ENCODE data around the gene LDB2.

GRCh38 chr4:16817286-16817685 is 81.2 kb downstream of the LDB2 start:
- TF ChIP-seq, protein P1, sequence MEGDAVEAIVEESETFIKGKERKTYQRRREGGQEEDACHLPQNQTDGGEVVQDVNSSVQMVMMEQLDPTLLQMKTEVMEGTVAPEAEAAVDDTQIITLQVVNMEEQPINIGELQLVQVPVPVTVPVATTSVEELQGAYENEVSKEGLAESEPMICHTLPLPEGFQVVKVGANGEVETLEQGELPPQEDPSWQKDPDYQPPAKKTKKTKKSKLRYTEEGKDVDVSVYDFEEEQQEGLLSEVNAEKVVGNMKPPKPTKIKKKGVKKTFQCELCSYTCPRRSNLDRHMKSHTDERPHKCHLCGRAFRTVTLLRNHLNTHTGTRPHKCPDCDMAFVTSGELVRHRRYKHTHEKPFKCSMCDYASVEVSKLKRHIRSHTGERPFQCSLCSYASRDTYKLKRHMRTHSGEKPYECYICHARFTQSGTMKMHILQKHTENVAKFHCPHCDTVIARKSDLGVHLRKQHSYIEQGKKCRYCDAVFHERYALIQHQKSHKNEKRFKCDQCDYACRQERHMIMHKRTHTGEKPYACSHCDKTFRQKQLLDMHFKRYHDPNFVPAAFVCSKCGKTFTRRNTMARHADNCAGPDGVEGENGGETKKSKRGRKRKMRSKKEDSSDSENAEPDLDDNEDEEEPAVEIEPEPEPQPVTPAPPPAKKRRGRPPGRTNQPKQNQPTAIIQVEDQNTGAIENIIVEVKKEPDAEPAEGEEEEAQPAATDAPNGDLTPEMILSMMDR (conservative IDR thresholded peaks at IDR 0.05 in 1 of 2, IDR thresholded peaks at IDR 0.05 in 1 of 2; ENCODE audit: extremely low read depth in 1 of 2, insufficient read depth in 1 of 2, low read depth in 1 of 2, low read length in 2 of 2) = no peak
- TF ChIP-seq EZH2 (IDR thresholded peaks at IDR 0.05; ENCODE audit: borderline replicate concordance, low read length) = no peak
